ENCODE data around the gene DNM3. TPM values are rescaled to one million over a fixed set of nuclear protein-coding genes. Genes with fewer than 3 reads are reported as not detected.

DNM3 gene
- total RNA-seq, 1 experiment from 2014 or later = 2.7 TPM

GRCh38 chr1:172211221-172211620, 369.9 kb downstream of the DNM3 start:
- Histone ChIP-seq H3K79me1 (ENCODE audit: insufficient read depth, low read depth, low read length, poor library complexity, severe bottlenecking) (no peaks in the 10 kb centered on the region), H3K18ac (ENCODE audit: insufficient read length, low read depth, low read length) (no peak overlapping the region), H2BK5ac (ENCODE audit: insufficient read length, low read length) (no peak overlapping the region), H3K14ac (ENCODE audit: insufficient read depth, low read length) (no peak overlapping the region), H3K23me2 (ENCODE audit: insufficient read length, low read depth, low read length, poor library complexity, severe bottlenecking) (no peaks in the 10 kb centered on the region), H3K79me2 (ENCODE audit: insufficient read depth, low read length) (no peaks in the 10 kb centered on the region), H4K91ac (ENCODE audit: insufficient read length, low read depth, low read length) (no peak overlapping the region), H2BK12ac (ENCODE audit: insufficient read length, low read depth, low read length) (no peak overlapping the region), H2AFZ (ENCODE audit: low read length) (no peak overlapping the region), H4K8ac (replicated peaks; ENCODE audit: insufficient read length, low read depth, low read length) (no peak overlapping the region), H3T11ph (ENCODE audit: low read length) (no peak overlapping the region), H3K27me3 (ENCODE audit: insufficient read depth, low read length) (no peaks in the 10 kb centered on the region), H3K56ac (ENCODE audit: insufficient read length, low read depth, low read length) (no peak overlapping the region), H3K4ac (ENCODE audit: low read depth, low read length) (no peak overlapping the region), H3K4me1 (ENCODE audit: insufficient read depth, low read length) (no peaks in the 10 kb centered on the region), H4K20me1 (ENCODE audit: control insufficient read depth, insufficient read depth, insufficient read length) (no peaks in the 10 kb centered on the region), H3K9me3 (ENCODE audit: control insufficient read depth, low read depth, low read length) (no peaks in the 10 kb centered on the region), H3K23ac (ENCODE audit: insufficient read length, low read depth, low read length) (no peak overlapping the region), H2AK5ac (ENCODE audit: insufficient read length, low read length) (no peak overlapping the region), H3K27ac (ENCODE audit: insufficient read length, low read depth, low read length) (no peak overlapping the region), H2BK20ac (ENCODE audit: low read depth, low read length, poor library complexity, severe bottlenecking) (no peak overlapping the region), H2BK120ac (ENCODE audit: low read depth, low read length, poor library complexity, severe bottlenecking) (no peak overlapping the region), H4K5ac (ENCODE audit: insufficient read length, low read depth, low read length) (no peak overlapping the region), H3K4me2 (ENCODE audit: insufficient read depth, insufficient read length, low read length) (no peak overlapping the region), H2BK15ac (ENCODE audit: low read depth, low read length) (no peak overlapping the region), H3K9ac (ENCODE audit: extremely low read depth, insufficient read length, low read length) (no peak overlapping the region)
- TF ChIP-seq CTCF (conservative IDR thresholded peaks at IDR 0.05) = no peak
- WGBS (ENCODE audit: extremely low coverage, insufficient read length, low lambda C conversion rate) = no CpG with 5 or more reads among the region's 5 CpGs
- Mint-ChIP-seq H3K9me3 (no peaks in the 10 kb centered on the region), H3K27me3 (ENCODE audit: low read depth) (no peaks in the 10 kb centered on the region), H3K27ac (no peak overlapping the region), H3K36me3 (ENCODE audit: insufficient read depth in 1 of 3, low read depth in 3 of 3) (no peaks in the 10 kb centered on the region), H3K4me3 (no peak overlapping the region), H3K4me1 (no peaks in the 10 kb centered on the region)
- DNase-seq = no peak
